Right lobe of liver (tissue), 6 donors: ENCODE measurements around the gene XBP1. TPM values are rescaled to one million over a fixed set of nuclear protein-coding genes. Genes with fewer than 3 reads are reported as not detected.

Source experiments
- ATAC-seq, 4 donors: fragments of 200-7000 bp; cut with Tn5 transposase; one replicate each; pipeline ENCODE4 v1.9.1; 2020; ENCODE audit warnings: mild to moderate bottlenecking in 4 of 4, moderate library complexity in 4 of 4
- DNase-seq, 3 donors: peaks; one replicate each; pipeline ENCODE4 v3.0.0-alpha.2; 2020
- H3K27ac ChIP-seq, 3 donors: fragments of 200-600 bp; one replicate each; pipeline ENCODE4 v1.8.0; 2022
- H3K27me3 ChIP-seq, 2 donors: fragments of 200-600 bp; one replicate each; pipeline ENCODE4 v1.8.0; 2022
- H3K36me3 ChIP-seq, 4 donors: fragments of 200-600 bp; sonication (generic) in 1 of 4; one replicate each; pipeline versions ENCODE4 v1.5.1 to v1.8.0; 2017 to 2022; ENCODE audit warnings: control low read depth in 1 of 4
- H3K4me1 ChIP-seq, 4 donors: fragments of 200-600 bp; sonication (generic) in 1 of 4; one replicate each; pipeline versions ENCODE4 v1.5.1 to v1.8.0; 2017 to 2022; ENCODE audit warnings: control low read depth in 1 of 4
- H3K4me3 ChIP-seq, 3 donors: fragments of 200-600 bp; one replicate each; pipeline ENCODE4 v1.8.0; 2022
- H3K9me3 ChIP-seq, 4 donors: fragments of 200-600 bp; sonication (generic) in 1 of 4; one replicate each; pipeline versions ENCODE4 v1.5.1 to v1.8.0; 2017 to 2022; ENCODE audit warnings: control low read depth in 1 of 4
- CTCF ChIP-seq, 4 donors: fragments of 200-600 bp in 3 of 4; fragments of 450-650 bp in 1 of 4; IDR thresholded peaks; one replicate each; pipeline versions ENCODE4 v1.5.1 to v1.8.0; 2016 to 2022; ENCODE audit warnings: antibody characterized with exemption in 4 of 4, mild to moderate bottlenecking in 2 of 4
- POLR2A ChIP-seq: fragments of 450-650 bp; IDR thresholded peaks from one replicate; pipeline ENCODE4 v1.6.1; 2017; ENCODE audit warnings: antibody characterized with exemption, mild to moderate bottlenecking
- WGBS: methylation state at CpG from one replicate; pipeline ENCODE4 v1.1.6; 2018; ENCODE audit warnings: low coverage, low lambda C conversion rate; ENCODE audit not compliant: insufficient coverage; ENCODE audit errors: missing lambda C conversion rate; 5-methylcytosine and 5-hydroxymethylcytosine counted together
- intact Hi-C, 2 donors: fragments of 100-400 bp; cut with DNase I; formaldehyde crosslinking; loops; one replicate each; pipeline versions ENCODE4 v1.11.2 to v1.14.1; 2022
- total RNA-seq, 6 experiments: library from RNA; depleted of rRNA in 2 of 6; stranded (reverse); fragments of >200 nt in 2 of 6; fragmentation: NEBNext Ultra II Directional in 3 of 6; extraction: Animal tissue kit (Norgen Biotek cat#: 25700) in 3 of 6; gene quantifications; one replicate each; pipeline versions ENCODE4 v1.1.0 to v1.2.4, GENCODE V29; 2016 to 2023
- donor health status: DM: no; HTN: yes; CAD: no.
- donor health status: DM: no; HTN: no; CAD: no.
- donor health status: DM: no; HTN: no; CAD: no.
- donor health status: DM: no; HTN: yes; CAD: no.
- donor health status: DM: no; HTN: yes; CAD: no.

XBP1 gene
- total RNA-seq, 6 experiments from 2014 or later, result 298 to 624 (median 414) TPM

GRCh38 chr22:28815729-28816128 lies 15.4 kb upstream of the XBP1 start:
- ATAC-seq (no peak), DNase-seq (no peak)
- no peak overlapping the region for H3K4me3 ChIP-seq
- no peaks in the 10 kb centered on the region for H3K36me3 ChIP-seq
- H3K9me3 ChIP-seq, result no peaks in the 10 kb centered on the region
- WGBS, result 86% methylated on average over 6 of the region's 6 CpGs
- peak overlapping the region in 2 of 3 donors; percentile 86 to 92 for H3K27ac ChIP-seq
- intact Hi-C loops, result no loop called here
- TF ChIP-seq POLR2A (no peak), CTCF (IDR thresholded peaks at IDR 0.05) (no peak)
- H3K27me3 ChIP-seq, result no peaks in the 10 kb centered on the region
- H3K4me1 ChIP-seq, result peaks cover 0 to 93% (median 45%) of the 10 kb centered on the region in 4 donors

GRCh38 chr22:28815111-28815510 lies 14.7 kb upstream of the XBP1 start:
- intact Hi-C loops, result no loop called here
- ATAC-seq (no peak), DNase-seq (no peak)
- Histone ChIP-seq H3K4me1 (peaks cover 0 to 95% (median 42%) of the 10 kb centered on the region in 4 donors), H3K4me3 (no peak overlapping the region), H3K27me3 (no peaks in the 10 kb centered on the region), H3K9me3 (no peaks in the 10 kb centered on the region), H3K36me3 (no peaks in the 10 kb centered on the region), H3K27ac (peak overlapping the region; percentile 61 to 92 (median 86))
- TF ChIP-seq POLR2A (no peak), CTCF (IDR thresholded peaks at IDR 0.05) (no peak)
- 45% methylated on average over 6 of the region's 6 CpGs for WGBS

GRCh38 chr22:28813772-28814518 lies 13.6 kb upstream of the XBP1 start:
- peak; percentile 67 to 93 (median 82) for DNase-seq
- H3K4me1 ChIP-seq, result peaks cover 0 to 92% (median 40%) of the 10 kb centered on the region in 4 donors
- H3K27me3 ChIP-seq, result no peaks in the 10 kb centered on the region
- no peaks in the 10 kb centered on the region for H3K36me3 ChIP-seq
- peak; percentile 59 for TF ChIP-seq POLR2A
- peak in 1 of 4 donors; percentile 9 for TF ChIP-seq CTCF (IDR thresholded peaks at IDR 0.05)
- WGBS, result 21% methylated on average over 2 of the region's 2 CpGs
- peak overlapping the region; percentile 80 to 92 (median 86) for H3K27ac ChIP-seq
- intact Hi-C loops, result no loop called here
- no peaks in the 10 kb centered on the region for H3K9me3 ChIP-seq
- ATAC-seq, result peak; percentile 64 to 85 (median 75)
- no peak overlapping the region for H3K4me3 ChIP-seq

- intact Hi-C loops, result no loop called here
- Histone ChIP-seq H3K9me3 (no peaks in the 10 kb centered on the region), H3K4me3 (no peak overlapping the region), H3K27ac (peak overlapping the region; percentile 80 to 92 (median 86)), H3K36me3 (no peaks in the 10 kb centered on the region), H3K27me3 (no peaks in the 10 kb centered on the region), H3K4me1 (peaks cover 0 to 90% (median 36%) of the 10 kb centered on the region in 4 donors)
- DNase-seq, result peak in 1 of 3 donors; percentile 76
- peak; percentile 2 to 47 (median 33) for ATAC-seq
- 16% methylated on average over 5 of the region's 5 CpGs for WGBS
- no peak for TF ChIP-seq POLR2A
- no peak for TF ChIP-seq CTCF (IDR thresholded peaks at IDR 0.05)
These were observed 12.1 kb upstream of the XBP1 start for GRCh38 chr22:28812516-28812915.
